ENCODE results near the gene TWIST2.

DNA sequence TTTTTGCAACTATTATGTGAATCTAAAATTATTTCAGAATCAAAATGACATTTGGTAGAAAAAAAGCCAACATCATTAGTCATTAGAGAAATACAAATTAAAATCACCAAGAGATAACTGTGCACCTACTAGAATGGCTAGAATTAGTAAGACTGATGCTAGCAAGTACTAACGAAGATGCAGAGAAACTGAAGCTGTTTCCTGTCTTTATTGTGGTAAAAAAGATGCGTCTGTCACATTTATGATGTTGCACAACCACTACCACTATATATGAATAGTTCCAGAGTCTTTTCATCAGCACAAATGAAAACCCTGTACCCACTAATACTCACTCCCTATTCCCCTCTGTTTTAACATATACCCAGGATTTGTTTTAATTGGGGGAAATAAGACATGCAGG is 16.7 kb upstream of the TWIST2 start:
- TF ChIP-seq POLR2A (IDR thresholded peaks at IDR 0.05) = no peak
- TF ChIP-seq, protein P1, sequence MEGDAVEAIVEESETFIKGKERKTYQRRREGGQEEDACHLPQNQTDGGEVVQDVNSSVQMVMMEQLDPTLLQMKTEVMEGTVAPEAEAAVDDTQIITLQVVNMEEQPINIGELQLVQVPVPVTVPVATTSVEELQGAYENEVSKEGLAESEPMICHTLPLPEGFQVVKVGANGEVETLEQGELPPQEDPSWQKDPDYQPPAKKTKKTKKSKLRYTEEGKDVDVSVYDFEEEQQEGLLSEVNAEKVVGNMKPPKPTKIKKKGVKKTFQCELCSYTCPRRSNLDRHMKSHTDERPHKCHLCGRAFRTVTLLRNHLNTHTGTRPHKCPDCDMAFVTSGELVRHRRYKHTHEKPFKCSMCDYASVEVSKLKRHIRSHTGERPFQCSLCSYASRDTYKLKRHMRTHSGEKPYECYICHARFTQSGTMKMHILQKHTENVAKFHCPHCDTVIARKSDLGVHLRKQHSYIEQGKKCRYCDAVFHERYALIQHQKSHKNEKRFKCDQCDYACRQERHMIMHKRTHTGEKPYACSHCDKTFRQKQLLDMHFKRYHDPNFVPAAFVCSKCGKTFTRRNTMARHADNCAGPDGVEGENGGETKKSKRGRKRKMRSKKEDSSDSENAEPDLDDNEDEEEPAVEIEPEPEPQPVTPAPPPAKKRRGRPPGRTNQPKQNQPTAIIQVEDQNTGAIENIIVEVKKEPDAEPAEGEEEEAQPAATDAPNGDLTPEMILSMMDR (IDR thresholded peaks at IDR 0.05) = no peak

Data from stomach (tissue), 4 donors.